Activated naive CD8-positive, alpha-beta T cell treated with anti-CD3 and anti-CD28 coated beads, Interleukin-2, amount 10 ng/mL, durations not matched to agents 7 days and 5 days (primary cell): ENCODE data around the gene JPT1. TPM values are rescaled to one million over a fixed set of nuclear protein-coding genes. Genes with fewer than 3 reads are reported as not detected.

Experiments
- ATAC-seq: fragments of 150-1000 bp; cut with Tn5 transposase; one replicate; pipeline ENCODE4 v1.10.0; 2021; ENCODE audit warnings: low read depth, moderate library complexity
- POLR2A ChIA-PET: fragments of 350-600 bp; sonication (Branson Sonifier 250); formaldehyde crosslinking; loops from one replicate; lab custom pipeline; 2021; ENCODE audit warnings: antibody characterized with exemption; lab: Charles Lee
- DNase-seq: peaks from one replicate; pipeline ENCODE4 v3.0.0; 2021
- H3K27ac Mint-ChIP-seq: one replicate; pipeline ENCODE4 v1.8.0; 2022; ENCODE audit warnings: mild to moderate bottlenecking, mixed read lengths
- H3K27me3 Mint-ChIP-seq: one replicate; pipeline ENCODE4 v1.8.0; 2022; ENCODE audit warnings: mild to moderate bottlenecking, moderate library complexity, mixed read lengths
- H3K36me3 Mint-ChIP-seq: one replicate; pipeline ENCODE4 v1.8.0; 2021; ENCODE audit warnings: mild to moderate bottlenecking, mixed read lengths
- H3K4me1 Mint-ChIP-seq: one replicate; pipeline ENCODE4 v1.8.0; 2021; ENCODE audit warnings: mixed read lengths
- H3K4me3 Mint-ChIP-seq: one replicate; pipeline ENCODE4 v1.8.0; 2022; ENCODE audit warnings: mild to moderate bottlenecking, moderate library complexity, mixed read lengths
- H3K9me3 Mint-ChIP-seq: one replicate; pipeline ENCODE4 v1.8.0; 2021; ENCODE audit warnings: mixed read lengths
- total RNA-seq, 2 experiments: library from RNA; stranded (reverse); gene quantifications; one replicate each; pipeline ENCODE4 v1.2.3, GENCODE V29; 2021

Gene JPT1, protein sequence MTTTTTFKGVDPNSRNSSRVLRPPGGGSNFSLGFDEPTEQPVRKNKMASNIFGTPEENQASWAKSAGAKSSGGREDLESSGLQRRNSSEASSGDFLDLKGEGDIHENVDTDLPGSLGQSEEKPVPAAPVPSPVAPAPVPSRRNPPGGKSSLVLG
- 100 to 1,000 TPM; 194 to 213 TPM for total RNA-seq

DNA sequence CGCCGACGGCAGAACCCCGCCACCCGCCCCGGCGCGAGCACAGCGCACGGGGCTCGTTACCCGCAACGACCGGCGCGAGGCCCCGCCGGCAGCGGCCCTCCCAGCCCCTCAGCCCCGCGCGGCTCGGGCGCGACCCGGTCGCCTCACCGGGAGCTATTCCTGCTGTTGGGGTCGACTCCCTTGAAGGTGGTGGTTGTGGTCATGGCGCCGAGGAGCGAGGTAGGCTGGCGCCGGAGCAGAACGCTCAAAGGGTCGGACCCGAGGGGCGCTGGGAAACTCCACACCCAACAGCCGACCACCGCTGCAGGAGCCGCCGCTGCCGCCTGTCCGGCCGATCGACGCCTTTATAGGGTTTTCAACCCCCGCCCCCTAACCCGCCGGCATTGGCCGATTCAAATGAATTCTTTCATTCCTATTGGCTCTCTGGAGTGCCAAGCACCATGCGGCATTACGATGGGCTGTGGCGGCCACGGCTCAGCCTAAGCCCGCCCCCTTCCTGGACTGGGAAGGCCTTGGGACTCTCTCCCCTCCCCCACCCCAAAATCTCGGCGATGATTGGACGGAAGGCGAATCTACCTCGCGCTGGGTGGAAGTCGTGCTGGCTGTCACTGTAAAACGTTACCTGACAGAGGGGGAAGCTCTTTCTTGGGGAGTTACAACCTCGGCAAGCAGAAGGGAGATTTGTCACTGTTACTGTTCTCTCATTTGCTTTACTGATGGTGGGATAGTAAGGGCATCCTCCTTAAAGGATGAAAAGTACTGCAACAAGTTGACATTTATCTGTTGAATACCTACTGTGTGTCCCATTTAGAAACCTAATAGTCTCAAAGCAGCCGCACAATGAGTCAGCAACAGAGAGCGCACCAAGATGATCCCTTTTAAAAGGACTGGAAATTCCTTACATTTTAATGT is at the start of gene JPT1:
Gene JPT1 (minus strand): TSS at position 318 of the 912 bp plus-strand sequence. CDS start 115 bp downstream, at position 203.
- POLR2A ChIA-PET: interaction anchor here (0.6 to 3.1 kb wide), 31 partner anchors 8 to 1705 kb away, joined by 3 to 20 read pairs (median 4); partner anchors contain the start of genes ARMC7, GGA3, MIF4GD and MRPL58
- Mint-ChIP-seq H3K36me3 (peaks cover 22% of the 10 kb centered on the region), H3K27me3 (no peaks in the 10 kb centered on the region), H3K27ac (peak within 1 kb of the TSS; percentile 88), H3K4me3 (peak within 1 kb of the TSS; percentile 97), H3K9me3 (no peaks in the 10 kb centered on the region), H3K4me1 (peaks cover 34% of the 10 kb centered on the region)
- DNase-seq: peak; percentile 91
- peak; percentile 98 for ATAC-seq

DNA sequence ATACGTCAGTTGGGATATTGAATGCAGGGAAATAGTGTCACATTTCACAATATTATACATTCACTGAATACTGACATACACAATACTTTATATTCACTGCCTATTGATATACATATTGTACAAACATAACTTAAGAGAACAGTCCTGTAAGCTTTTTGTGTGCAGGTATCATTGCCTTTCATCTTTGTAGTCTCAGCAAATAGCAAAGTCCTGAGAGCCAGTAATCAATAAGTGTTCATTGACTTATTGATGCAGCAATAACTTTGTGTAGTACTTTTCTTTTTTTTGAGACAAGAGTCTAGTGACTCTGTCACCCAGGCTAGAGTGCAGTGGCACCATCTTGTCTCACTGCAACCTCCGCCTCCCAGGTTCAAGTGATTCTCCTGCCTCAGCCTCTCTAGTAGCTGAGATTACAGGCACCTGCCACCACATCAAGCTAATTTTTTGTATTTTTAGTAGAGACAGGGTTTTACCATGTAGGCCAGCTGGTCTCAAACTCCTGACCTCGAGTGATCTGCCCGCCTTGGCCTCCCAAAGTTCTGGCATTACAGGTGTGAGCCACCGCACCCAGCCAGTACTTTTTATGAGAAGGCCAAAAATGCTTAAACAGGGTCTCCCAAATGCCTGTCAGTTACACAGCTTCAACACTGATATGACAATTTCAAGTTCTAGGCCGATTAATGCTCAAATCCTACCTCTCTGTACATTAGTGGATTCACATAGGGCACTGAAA is 45.7 kb upstream of the JPT1 start:
- Mint-ChIP-seq H3K36me3 (no peaks in the 10 kb centered on the region), H3K27me3 (peaks cover 4% of the 10 kb centered on the region), H3K27ac (no peak overlapping the region), H3K4me1 (peaks cover 8% of the 10 kb centered on the region), H3K4me3 (no peak overlapping the region), H3K9me3 (no peaks in the 10 kb centered on the region)
- ATAC-seq: no peak
- DNase-seq: no peak
- POLR2A ChIA-PET: interaction anchor here (0.6 to 1.4 kb wide), 2 partner anchors 10 to 42 kb away, joined by 4 to 9 read pairs; no protein-coding TSS in a partner anchor

DNA sequence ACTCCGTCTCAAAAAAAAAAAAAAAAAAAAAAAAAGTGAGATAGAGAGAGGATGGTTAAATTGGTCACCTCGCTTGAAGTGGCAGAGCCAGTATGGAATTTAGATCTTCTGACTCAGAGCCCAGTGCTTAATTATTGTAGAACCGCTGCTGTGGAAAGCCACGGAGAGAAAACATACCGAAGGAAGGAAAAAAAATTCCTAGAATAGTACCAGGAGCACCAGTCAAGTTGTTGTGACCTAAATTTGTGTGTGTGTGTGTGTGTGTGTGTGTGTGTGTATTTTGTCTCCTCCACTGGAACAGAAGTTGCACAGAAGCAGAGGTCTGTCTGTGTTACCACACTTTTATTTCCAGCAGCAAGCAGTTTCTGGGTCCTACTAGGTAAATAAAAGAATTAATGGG is 40.6 kb upstream of the JPT1 start:
- no peaks in the 10 kb centered on the region for H3K9me3 Mint-ChIP-seq
- no peaks in the 10 kb centered on the region for H3K4me1 Mint-ChIP-seq
- ATAC-seq: no peak
- H3K27me3 Mint-ChIP-seq: peaks cover 4% of the 10 kb centered on the region
- H3K27ac Mint-ChIP-seq: no peak overlapping the region
- no peaks in the 10 kb centered on the region for H3K36me3 Mint-ChIP-seq
- no peak for DNase-seq
- H3K4me3 Mint-ChIP-seq: no peak overlapping the region
- POLR2A ChIA-PET: no interaction called here

DNA sequence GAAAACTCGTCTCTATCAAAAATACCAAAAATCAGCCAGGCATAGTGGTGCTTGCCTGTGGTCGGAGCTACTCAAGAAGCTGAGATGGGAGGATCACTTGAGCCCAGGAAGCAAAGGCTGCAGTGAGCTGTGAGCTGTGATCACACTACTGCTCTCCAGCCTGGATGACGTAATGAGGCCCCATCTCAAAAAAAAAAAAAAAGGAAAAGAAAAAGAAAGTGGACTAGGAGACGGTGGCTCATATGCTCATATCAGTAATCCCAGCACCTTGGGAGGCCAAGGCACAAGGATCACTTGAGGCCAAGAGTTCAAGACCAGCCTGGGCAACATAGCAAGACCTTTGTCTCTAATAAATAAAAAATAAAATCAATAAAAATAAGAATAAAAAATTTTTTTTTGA is 37.3 kb upstream of the JPT1 start:
- Mint-ChIP-seq H3K4me1 (peaks cover 5% of the 10 kb centered on the region), H3K27me3 (peaks cover 2% of the 10 kb centered on the region), H3K4me3 (no peak overlapping the region), H3K27ac (no peak overlapping the region), H3K36me3 (no peaks in the 10 kb centered on the region), H3K9me3 (no peaks in the 10 kb centered on the region)
- DNase-seq: no peak
- POLR2A ChIA-PET: interaction anchor here (1.0 to 1.8 kb wide), 3 partner anchors 9 to 214 kb away, joined by 4 to 5 read pairs (median 5); partner anchors contain the start of genes JPT1 and SUMO2
- no peak for ATAC-seq

DNA sequence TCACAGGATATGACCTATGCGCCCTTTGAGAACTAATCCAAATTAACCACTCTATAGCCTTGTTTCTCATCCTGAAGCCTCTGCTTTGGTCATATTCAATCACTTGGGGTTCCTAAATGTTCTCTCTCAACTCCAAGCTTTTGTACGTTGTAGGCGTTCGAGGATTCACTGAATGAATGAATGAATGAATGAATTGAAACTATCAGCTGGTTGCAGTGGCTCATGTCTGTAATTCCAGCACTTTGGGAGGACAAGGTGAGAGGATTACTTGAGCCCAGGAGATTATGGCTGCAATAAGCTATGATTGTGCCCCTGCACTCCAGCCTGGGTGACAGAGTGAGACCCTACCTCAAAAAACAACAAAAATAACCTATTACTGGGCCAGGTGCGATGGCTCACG is 34.3 kb upstream of the JPT1 start:
- Mint-ChIP-seq H3K4me1 (peaks cover 15% of the 10 kb centered on the region), H3K27ac (peak overlapping the region; percentile 91), H3K36me3 (peaks cover 7% of the 10 kb centered on the region), H3K9me3 (no peaks in the 10 kb centered on the region), H3K4me3 (no peak overlapping the region), H3K27me3 (no peaks in the 10 kb centered on the region)
- ATAC-seq: no peak
- DNase-seq: no peak
- POLR2A ChIA-PET: interaction anchor here (0.6 to 1.3 kb wide), 5 partner anchors 8 to 217 kb away, joined by 3 to 6 read pairs (median 4); no protein-coding TSS in a partner anchor

DNA sequence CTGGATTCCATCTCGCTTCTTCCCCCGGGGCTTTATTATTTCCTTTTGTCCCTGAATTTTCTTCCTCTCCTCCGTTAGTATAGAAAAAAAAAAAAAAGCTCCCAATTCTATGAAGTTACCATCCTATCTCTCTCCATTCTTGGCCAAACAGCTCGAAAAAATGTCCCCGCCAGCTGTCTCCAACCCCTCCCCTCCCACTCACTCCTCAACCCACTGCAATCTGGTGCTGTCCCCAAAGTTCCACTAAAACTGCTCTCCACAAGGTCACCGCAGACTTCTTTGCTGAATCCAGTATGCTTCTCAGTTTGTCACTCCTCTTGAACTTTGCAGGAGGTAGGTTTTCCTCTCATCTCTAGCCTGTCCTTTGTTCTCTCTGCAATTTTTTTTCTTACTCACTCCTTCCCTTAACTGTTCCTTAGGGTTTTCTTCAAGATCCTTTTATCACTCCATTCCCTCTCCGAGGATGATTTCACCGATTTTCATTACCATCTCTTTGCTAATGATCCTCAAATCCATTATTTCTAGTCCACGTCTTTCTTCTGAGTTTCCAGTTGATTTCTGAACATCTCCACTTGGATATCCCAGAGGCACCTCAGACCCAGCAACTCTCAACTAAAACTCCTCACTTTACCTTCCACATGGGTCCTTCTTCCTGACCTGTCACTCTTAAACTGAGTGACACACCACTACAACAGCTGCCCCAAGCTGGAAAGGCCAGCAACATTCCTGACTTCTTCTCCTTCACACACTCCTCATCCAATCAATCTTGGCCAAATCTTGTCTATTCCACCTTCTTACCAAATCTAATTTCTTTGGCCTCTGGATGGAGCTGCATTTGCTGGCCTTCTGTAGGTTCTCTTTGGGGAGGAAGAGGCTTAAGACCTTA is 29.9 kb upstream of the JPT1 start:
- H3K4me1 Mint-ChIP-seq: peaks cover 26% of the 10 kb centered on the region
- no peak for DNase-seq
- H3K36me3 Mint-ChIP-seq: peaks cover 20% of the 10 kb centered on the region
- H3K4me3 Mint-ChIP-seq: peak overlapping the region; percentile 78
- H3K27ac Mint-ChIP-seq: peak overlapping the region; percentile 95
- no peaks in the 10 kb centered on the region for H3K27me3 Mint-ChIP-seq
- POLR2A ChIA-PET: interaction anchor here (0.5 to 1.9 kb wide), 6 partner anchors 22 to 1328 kb away, joined by 3 to 18 read pairs (median 3); partner anchors contain the start of genes ARMC7 and JPT1
- no peak for ATAC-seq
- no peaks in the 10 kb centered on the region for H3K9me3 Mint-ChIP-seq

DNA sequence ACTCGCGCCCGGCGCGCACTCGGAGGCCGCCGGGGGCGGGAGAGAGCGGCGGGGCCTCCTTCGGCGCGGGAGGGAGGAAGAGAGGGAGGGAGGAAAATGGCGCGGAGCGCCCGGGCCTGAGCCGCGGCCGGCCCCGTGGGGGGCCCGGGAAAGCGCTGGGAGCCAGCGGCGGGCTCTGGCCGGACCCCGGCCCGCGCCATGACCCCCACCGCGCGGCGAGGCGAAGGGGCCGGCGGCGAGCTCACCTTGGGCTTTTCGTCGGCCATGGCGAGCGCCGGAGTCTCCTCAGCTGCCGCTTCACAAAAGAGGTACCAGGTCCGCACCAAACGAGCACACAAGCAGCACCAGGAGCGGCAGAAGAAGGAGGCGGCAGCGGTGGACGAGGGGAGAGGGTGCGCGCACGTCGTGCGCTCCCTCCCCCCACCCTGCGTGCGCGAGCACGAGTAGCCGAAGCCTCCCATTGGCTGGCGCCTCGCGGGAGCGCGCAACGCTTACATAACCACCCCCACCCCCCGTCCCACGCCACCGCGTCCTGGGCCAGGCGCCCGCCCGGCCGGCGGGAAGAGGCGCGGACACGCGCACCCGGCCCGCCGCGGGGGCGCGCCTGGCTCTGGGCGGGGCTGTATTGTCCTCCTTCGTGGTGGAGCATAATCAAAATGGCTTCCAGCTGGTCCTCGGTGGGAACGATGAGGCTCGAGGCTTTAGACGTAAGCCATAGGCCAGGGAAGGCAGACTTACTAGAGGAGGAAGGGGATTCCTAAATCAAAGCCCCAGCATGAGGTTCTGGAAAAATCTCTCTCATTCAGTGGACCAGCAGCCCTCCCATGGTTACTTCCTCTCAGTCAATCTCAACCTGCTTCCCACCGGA is 28.5 kb upstream of the JPT1 start, which contains the start of gene SUMO2:
Gene SUMO2 (minus strand): TSS at position 391 of the 868 bp plus-strand sequence. CDS start 125 bp downstream, at position 266.
- peak; percentile 80 for ATAC-seq
- Mint-ChIP-seq H3K27me3 (no peaks in the 10 kb centered on the region), H3K27ac (peak within 1 kb of the TSS; percentile 95), H3K4me1 (peaks cover 26% of the 10 kb centered on the region), H3K4me3 (peak within 1 kb of the TSS; percentile 92), H3K9me3 (no peaks in the 10 kb centered on the region), H3K36me3 (peaks cover 22% of the 10 kb centered on the region)
- POLR2A ChIA-PET: interaction anchor here (0.6 to 1.9 kb wide), 14 partner anchors 8 to 274 kb away, joined by 3 to 18 read pairs (median 3); partner anchors contain the start of genes ARMC7, JPT1, NUP85 and SLC25A19
- peak; percentile 99 for DNase-seq

DNA sequence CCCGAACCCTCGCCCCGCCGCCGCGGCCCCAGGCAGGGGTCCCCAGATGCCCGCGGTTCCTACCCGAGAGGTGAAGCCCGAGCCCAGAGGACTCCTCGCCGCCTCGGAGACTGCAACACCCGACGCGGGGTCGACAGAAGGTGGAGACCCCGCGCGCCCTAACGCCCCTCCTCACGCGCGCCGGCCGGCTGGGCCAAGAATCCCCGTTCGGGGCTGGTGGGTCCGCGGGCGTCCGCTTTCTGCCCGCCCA is 27.9 kb upstream of the JPT1 start:
- DNase-seq: no peak
- Mint-ChIP-seq H3K4me1 (peaks cover 26% of the 10 kb centered on the region), H3K4me3 (peak overlapping the region; percentile 92), H3K27me3 (no peaks in the 10 kb centered on the region), H3K9me3 (no peaks in the 10 kb centered on the region), H3K36me3 (peaks cover 22% of the 10 kb centered on the region), H3K27ac (peak overlapping the region; percentile 82)
- POLR2A ChIA-PET: interaction anchor here (1.0 to 1.9 kb wide), 5 partner anchors 8 to 274 kb away, joined by 3 to 18 read pairs (median 3); partner anchors contain the start of genes JPT1 and TMEM94
- no peak for ATAC-seq

DNA sequence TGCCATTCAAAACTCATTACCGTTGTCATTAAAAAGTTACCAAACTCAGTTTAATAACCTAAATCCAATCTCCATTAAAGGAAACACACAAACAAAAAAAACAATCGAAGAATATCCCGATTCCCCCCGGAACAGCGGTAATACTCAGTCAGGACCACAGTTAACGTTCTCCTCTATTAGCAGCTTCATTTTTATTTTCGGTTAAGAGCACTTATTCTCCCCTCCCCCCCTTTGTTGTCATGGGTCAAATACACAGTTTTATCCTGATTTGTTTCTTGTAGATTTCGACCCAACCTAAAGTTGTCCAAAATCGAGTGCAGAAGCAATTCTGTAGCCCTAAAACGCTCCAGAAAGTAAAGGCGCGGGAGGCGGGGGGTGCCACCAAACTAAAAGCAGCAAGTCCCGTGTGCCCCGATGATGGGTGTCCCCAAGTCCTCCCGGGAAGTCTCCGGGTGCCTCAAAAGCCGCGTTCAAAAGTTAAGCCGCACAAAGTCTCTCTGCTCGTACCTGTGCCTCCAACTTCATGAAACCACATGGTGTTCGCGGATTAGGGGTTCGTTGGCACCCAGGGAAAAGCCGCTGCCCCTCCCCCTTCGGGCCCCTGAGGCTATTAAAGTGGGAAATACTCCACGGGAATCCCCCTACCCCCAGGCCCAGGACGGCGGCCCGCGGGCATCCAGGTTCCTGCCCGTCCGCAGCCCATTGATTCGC is 27.5 kb upstream of the JPT1 start:
- H3K36me3 Mint-ChIP-seq: peaks cover 24% of the 10 kb centered on the region
- peak overlapping the region; percentile 92 for H3K4me3 Mint-ChIP-seq
- H3K27me3 Mint-ChIP-seq: no peaks in the 10 kb centered on the region
- no peak for DNase-seq
- peak overlapping the region; percentile 82 for H3K27ac Mint-ChIP-seq
- peaks cover 27% of the 10 kb centered on the region for H3K4me1 Mint-ChIP-seq
- no peaks in the 10 kb centered on the region for H3K9me3 Mint-ChIP-seq
- POLR2A ChIA-PET: interaction anchor here (0.5 to 1.5 kb wide), 7 partner anchors 8 to 275 kb away, joined by 3 to 5 read pairs (median 4); partner anchors contain the start of genes JPT1, MRPL58 and TMEM94
- ATAC-seq: peak; percentile 11

DNA sequence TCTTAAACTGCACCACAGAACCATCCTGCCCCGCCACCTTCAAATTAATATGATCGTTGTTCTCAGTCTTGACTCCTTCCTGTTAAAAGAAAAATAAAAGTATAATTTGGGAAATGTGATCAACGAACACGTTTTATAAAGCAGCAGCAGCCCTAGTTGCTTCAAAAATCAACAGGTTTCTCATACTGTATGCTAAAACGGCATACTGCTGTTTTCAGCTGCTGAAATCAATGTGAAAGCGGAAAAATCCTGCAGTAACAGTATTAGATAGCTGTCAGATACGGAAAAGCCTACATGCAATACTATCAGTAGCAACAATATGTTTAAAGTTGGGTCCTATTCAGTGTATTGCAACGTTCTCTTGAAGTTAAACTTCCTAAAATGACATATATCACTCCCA is 26.8 kb upstream of the JPT1 start:
- Mint-ChIP-seq H3K36me3 (peaks cover 28% of the 10 kb centered on the region), H3K27ac (peak overlapping the region; percentile 82), H3K27me3 (no peaks in the 10 kb centered on the region), H3K9me3 (no peaks in the 10 kb centered on the region), H3K4me1 (peaks cover 30% of the 10 kb centered on the region), H3K4me3 (peak overlapping the region; percentile 92)
- no peak for DNase-seq
- POLR2A ChIA-PET: interaction anchor here (0.7 to 1.5 kb wide), 4 partner anchors 8 to 168 kb away, joined by 4 to 5 read pairs (median 4); partner anchors contain the start of genes JPT1 and MRPL58
- ATAC-seq: no peak

DNA sequence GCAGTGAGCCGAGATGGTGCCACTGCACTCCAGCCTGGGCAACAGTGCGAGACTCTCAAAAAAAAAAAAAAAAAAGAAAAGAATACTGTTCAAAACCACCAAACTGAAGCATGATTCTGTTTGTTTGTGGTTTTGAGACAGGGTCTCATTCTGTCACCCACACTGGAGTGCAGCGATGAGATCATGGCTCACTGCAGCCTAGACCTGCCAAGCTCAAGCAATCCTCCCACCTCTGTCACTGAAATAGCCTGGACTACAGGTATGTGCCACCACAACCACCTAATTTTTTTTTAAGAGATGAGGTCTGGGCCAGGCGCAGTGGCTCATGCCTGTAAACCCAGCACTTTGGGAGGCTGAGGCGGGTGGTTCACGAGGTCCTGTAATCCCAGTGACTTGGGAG is 24.1 kb upstream of the JPT1 start:
- peaks cover 21% of the 10 kb centered on the region for H3K4me1 Mint-ChIP-seq
- ATAC-seq (no peak), DNase-seq (no peak)
- no peak overlapping the region for H3K27ac Mint-ChIP-seq
- POLR2A ChIA-PET: interaction anchor here (1.1 kb wide), 1 partner anchor 24 kb away, joined by 3 read pairs; the partner anchor contains the start of gene JPT1
- H3K36me3 Mint-ChIP-seq: peaks cover 27% of the 10 kb centered on the region
- no peaks in the 10 kb centered on the region for H3K9me3 Mint-ChIP-seq
- H3K4me3 Mint-ChIP-seq: no peak overlapping the region
- no peaks in the 10 kb centered on the region for H3K27me3 Mint-ChIP-seq
